Hindlimb muscle (tissue), 1 donor: ENCODE data around the gene FER. TPM values are rescaled to one million over a fixed set of nuclear protein-coding genes. Genes with fewer than 3 reads are reported as not detected.
"Not testable (repeated sequence)": the region's sequence is repeated elsewhere in the genome, so short reads cannot be mapped to it uniquely, and the experiment has no call there.

Source experiments
- DNase-seq: peaks from one replicate; pipeline ENCODE4 v3.0.0-alpha.2; 2013
- polyA plus RNA-seq: library from polyadenylated mRNA; unstranded; fragments of 120-200 nt; gene quantifications from one replicate; pipeline ENCODE4 v1.2.1, GENCODE V29; 2013; ENCODE audit not compliant: insufficient read length

The FER gene
- polyA plus RNA-seq, 1 donor, result 8.9 TPM

- DNase-seq, result no peak
Measured at GRCh38 chr5:108974594-108974993, 226.9 kb downstream of the FER start.

- no peak for DNase-seq
Measured at GRCh38 chr5:108975697-108976096, 228.0 kb downstream of the FER start.

GRCh38 chr5:108983461-108984092 is 235.9 kb downstream of the FER start:
- DNase-seq, result no peak

- no peak for DNase-seq
Measured at GRCh38 chr5:108989761-108990392, 242.2 kb downstream of the FER start.

- not testable (repeated sequence) for DNase-seq
Measured at GRCh38 chr5:108992396-108993085, 244.8 kb downstream of the FER start.

GRCh38 chr5:108993440-108993839 is 245.7 kb downstream of the FER start:
- not testable (repeated sequence) for DNase-seq

GRCh38 chr5:108997720-108998119 is 250.0 kb downstream of the FER start:
- no peak for DNase-seq

GRCh38 chr5:108998216-108998615 is 250.5 kb downstream of the FER start:
- DNase-seq, result no peak

GRCh38 chr5:109003928-109004327 is 256.2 kb downstream of the FER start:
- DNase-seq, result no peak

GRCh38 chr5:109005297-109006009 is 257.8 kb downstream of the FER start:
- no peak for DNase-seq

- DNase-seq, result no peak
Measured at GRCh38 chr5:109006129-109006528, 258.4 kb downstream of the FER start.

- DNase-seq, result no peak
Measured at GRCh38 chr5:109016300-109016699, 268.6 kb downstream of the FER start.

GRCh38 chr5:109022056-109022455 is 274.4 kb downstream of the FER start:
- no peak for DNase-seq

- not testable (repeated sequence) for DNase-seq
Measured at GRCh38 chr5:109025729-109026128, 278.0 kb downstream of the FER start.

- no peak for DNase-seq
Measured at GRCh38 chr5:109027983-109028607, 280.4 kb downstream of the FER start.

- DNase-seq, result no peak
Measured at GRCh38 chr5:109028608-109029299, 281.1 kb downstream of the FER start.

- no peak for DNase-seq
Measured at GRCh38 chr5:109029847-109030246, 282.1 kb downstream of the FER start.

- DNase-seq, result no peak
Measured at GRCh38 chr5:109030360-109031143, 282.9 kb downstream of the FER start.

GRCh38 chr5:109034306-109034705 is 286.6 kb downstream of the FER start:
- DNase-seq, result no peak

- DNase-seq, result no peak
Measured at GRCh38 chr5:109035436-109035835, 287.7 kb downstream of the FER start.

- no peak for DNase-seq
Measured at GRCh38 chr5:109038209-109038840, 290.6 kb downstream of the FER start.
